Kidney (tissue), 14 donors: ENCODE data around the gene GPNMB. TPM values are rescaled to one million over a fixed set of nuclear protein-coding genes. Genes with fewer than 3 reads are reported as not detected.

Experiments used
- DNase-seq, 5 donors: peaks; one replicate each; pipeline ENCODE4 v3.0.0-alpha.2; 2013 to 2020
- FAIRE-seq: peaks from 2 replicates; lab custom pipeline; 2012; peaks lifted over from hg19 to GRCh38; lab: Jason Lieb, UNC
- H3K27ac ChIP-seq, 2 donors: one replicate each; pipeline ENCODE4 v1.7.0; 2013; ENCODE audit warnings: low read depth in 2 of 2, low read length in 2 of 2, inconsistent platforms in 1 of 2
- H3K27me3 ChIP-seq: one replicate; pipeline ENCODE4 v1.7.1; 2013; ENCODE audit warnings: low read length, inconsistent platforms; ENCODE audit not compliant: control insufficient read depth, insufficient read depth
- H3K36me3 ChIP-seq, 3 donors: one replicate each; pipeline versions ENCODE4 v1.7.0 to v1.7.1; 2013; ENCODE audit warnings: low read length in 3 of 3, control low read depth in 1 of 3, inconsistent platforms in 1 of 3; ENCODE audit not compliant: insufficient read depth in 3 of 3, control insufficient read depth in 2 of 3
- H3K4me1 ChIP-seq, 3 donors: one replicate each; pipeline versions ENCODE4 v1.7.0 to v1.7.1; 2013; ENCODE audit warnings: low read length in 3 of 3, inconsistent platforms in 1 of 3, low read depth in 1 of 3; ENCODE audit not compliant: control insufficient read depth in 2 of 3, insufficient read depth in 2 of 3
- H3K4me3 ChIP-seq, 3 donors: one replicate each; pipeline versions ENCODE4 v1.7.0 to v1.8.1; 2013; ENCODE audit warnings: low read length in 3 of 3, control low read depth in 1 of 3, inconsistent platforms in 1 of 3
- H3K9ac ChIP-seq, 3 donors: one replicate each; pipeline versions ENCODE4 v1.7.0 to v1.7.1; 2013; ENCODE audit warnings: low read length in 3 of 3, control low read depth in 1 of 3, inconsistent platforms in 1 of 3
- H3K9me3 ChIP-seq, 3 donors: one replicate each; pipeline versions ENCODE4 v1.7.0 to v1.7.1; 2013; ENCODE audit warnings: low read length in 3 of 3, control low read depth in 1 of 3, inconsistent platforms in 1 of 3; ENCODE audit not compliant: control insufficient read depth in 2 of 3, insufficient read depth in 1 of 3
- CTCF ChIP-seq: IDR thresholded peaks from 3 replicates; pipeline ENCODE4 v1.5.1; 2012; ENCODE audit warnings: mild to moderate bottlenecking, moderate library complexity, borderline replicate concordance; ENCODE audit not compliant: insufficient read depth; ENCODE audit errors: extremely low read depth
- intact Hi-C: fragments of 100-400 bp; cut with DNase I; formaldehyde crosslinking; loops from one replicate; pipeline ENCODE4 v1.11.1; 2022
- polyA plus RNA-seq: library from polyadenylated mRNA; stranded (reverse); fragments of 350-450 nt; fragmentation: Illumina TruSeq; extraction: RNeasy Lipid Tissue Mini Kit (QIAGEN cat#74804); gene quantifications from one replicate; pipeline ENCODE4 v1.2.3, GENCODE V29; 2014; ENCODE audit warnings: low read depth, low replicate concordance; ENCODE audit not compliant: insufficient read depth
- total RNA-seq: library from RNA; stranded (reverse); fragmentation: NEBNext Ultra II Directional; extraction: Animal tissue kit (Norgen Biotek cat#: 25700); gene quantifications from one replicate; pipeline ENCODE4 v1.2.1, GENCODE V29; 2021
- donor health status: control.
- donor health status: control.
- donor health status: control.
- donor health status: control.
- donor health status: control.
- donor health status: DM: yes; HTN: yes; CAD: no.
- donor health status: Normal renal cell carcinoma (clear cell type).

The GPNMB gene
- total and polyA plus RNA-seq, 2 donors from 2014 or later, result 43.9 to 60.6 TPM

DNA sequence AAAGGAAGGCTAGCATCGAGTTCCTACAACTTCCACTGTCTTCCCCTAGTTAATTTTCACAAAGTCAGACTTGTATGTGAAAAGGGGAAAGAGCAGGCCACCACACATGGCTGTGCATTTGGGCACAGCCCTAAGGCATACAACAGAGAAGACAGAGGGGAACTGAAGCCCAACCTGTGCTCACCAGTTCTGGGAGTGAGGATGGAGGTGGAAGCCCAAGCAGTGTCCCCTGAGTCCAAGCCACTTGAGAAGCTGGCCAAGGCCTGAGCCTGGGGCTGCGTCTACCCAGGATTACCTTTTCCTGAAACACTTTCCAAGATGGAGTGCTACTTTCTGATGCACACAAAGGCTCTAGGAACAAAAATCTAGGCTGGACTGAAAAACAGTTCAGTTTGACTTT is 20.3 kb downstream of the GPNMB start:
- intact Hi-C loops, result no loop called here
- Histone ChIP-seq H3K27me3 (no peaks in the 10 kb centered on the region), H3K4me1 (no peaks in the 10 kb centered on the region), H3K9ac (no peak overlapping the region), H3K27ac (no peak overlapping the region), H3K4me3 (no peak overlapping the region), H3K36me3 (no peaks in the 10 kb centered on the region), H3K9me3 (no peaks in the 10 kb centered on the region)
- DNase-seq (no peak), FAIRE-seq (no peak)
- TF ChIP-seq CTCF, result no peak

GRCh38 chr7:23267357-23267756 is 20.8 kb downstream of the GPNMB start:
- no peak for DNase-seq
- FAIRE-seq, result no peak
- Histone ChIP-seq H3K4me3 (no peak overlapping the region), H3K27me3 (no peaks in the 10 kb centered on the region), H3K27ac (no peak overlapping the region), H3K9me3 (no peaks in the 10 kb centered on the region), H3K36me3 (no peaks in the 10 kb centered on the region), H3K9ac (no peak overlapping the region), H3K4me1 (no peaks in the 10 kb centered on the region)
- intact Hi-C loops, result no loop called here
- TF ChIP-seq CTCF, result no peak

GRCh38 chr7:23268167-23268566 is 21.6 kb downstream of the GPNMB start:
- intact Hi-C loops, result no loop called here
- FAIRE-seq, result no peak

More at GRCh38 chr7:23268167-23268566, 21.6 kb downstream of the GPNMB start:
- Histone ChIP-seq H3K27me3 (no peaks in the 10 kb centered on the region), H3K36me3 (no peaks in the 10 kb centered on the region), H3K9ac (no peak overlapping the region), H3K9me3 (no peaks in the 10 kb centered on the region), H3K4me3 (no peak overlapping the region), H3K4me1 (no peaks in the 10 kb centered on the region), H3K27ac (no peak overlapping the region)
- DNase-seq, result no peak
- no peak for TF ChIP-seq CTCF
